Measurements from ENCODE around the gene GSKIP.
A peak's percentile ranks its signal among the peaks of the same experiment; 100 is the strongest.
"Not testable (repeated sequence)": the region's sequence is repeated elsewhere in the genome, so short reads cannot be mapped to it uniquely, and the experiment has no call there.

Gene GSKIP

GRCh38 chr14:96362965-96363750 lies at the start of gene GSKIP, which contains the start of gene ATG2B:
Gene GSKIP (plus strand): TSS chr14:96363526. CDS start chr14:96382248, 18,722 bp downstream.
Gene ATG2B (minus strand): TSS chr14:96363341. CDS start chr14:96362976, 365 bp downstream.
- peak; percentile 97 for DNase-seq

GRCh38 chr14:96316087-96316486 lies 47.2 kb upstream of the GSKIP start:
- DNase-seq, result no peak

- no peak for DNase-seq
Observed at GRCh38 chr14:96318836-96319235, 44.5 kb upstream of the GSKIP start.

- DNase-seq, result peak; percentile 9
Observed at GRCh38 chr14:96320605-96321004, 42.7 kb upstream of the GSKIP start.

- DNase-seq, result no peak
Observed at GRCh38 chr14:96324219-96324618, 39.1 kb upstream of the GSKIP start.

GRCh38 chr14:96338551-96338950 lies 24.8 kb upstream of the GSKIP start:
- no peak for DNase-seq

- DNase-seq, result no peak
Observed at GRCh38 chr14:96341323-96341722, 22.0 kb upstream of the GSKIP start.

GRCh38 chr14:96345669-96346068 lies 17.7 kb upstream of the GSKIP start:
- no peak for DNase-seq

GRCh38 chr14:96347957-96348356 lies 15.4 kb upstream of the GSKIP start:
- not testable (repeated sequence) for DNase-seq

- DNase-seq, result no peak
Observed at GRCh38 chr14:96349286-96350075, 13.8 kb upstream of the GSKIP start.

GRCh38 chr14:96351986-96352385 lies 11.3 kb upstream of the GSKIP start:
- no peak for DNase-seq

- DNase-seq, result no peak
Observed at GRCh38 chr14:96352708-96353107, 10.6 kb upstream of the GSKIP start.

- no peak for DNase-seq
Observed at GRCh38 chr14:96354246-96354645, 9.1 kb upstream of the GSKIP start.

GRCh38 chr14:96357216-96357615 lies 6.1 kb upstream of the GSKIP start:
- no peak for DNase-seq

- DNase-seq, result no peak
Observed at GRCh38 chr14:96359959-96360358, 3.4 kb upstream of the GSKIP start.

- peak; percentile 83 for DNase-seq
Observed at GRCh38 chr14:96362071-96362964, 1.0 kb upstream of the GSKIP start.

GRCh38 chr14:96363751-96364336 lies 518 bp downstream of the GSKIP start:
- peak; percentile 44 for DNase-seq

- no peak for DNase-seq
Observed at GRCh38 chr14:96364962-96365361, 1.6 kb downstream of the GSKIP start.

- DNase-seq, result no peak
Observed at GRCh38 chr14:96368534-96368933, 5.2 kb downstream of the GSKIP start.

GRCh38 chr14:96370528-96370927 lies 7.2 kb downstream of the GSKIP start:
- no peak for DNase-seq

GRCh38 chr14:96373538-96373937 lies 10.2 kb downstream of the GSKIP start:
- DNase-seq, result no peak

- no peak for DNase-seq
Observed at GRCh38 chr14:96376093-96376492, 12.8 kb downstream of the GSKIP start.

GRCh38 chr14:96380735-96381134 lies 17.4 kb downstream of the GSKIP start:
- DNase-seq, result no peak
